Subcutaneous abdominal adipose tissue (tissue), 5 donors: Measurements from ENCODE around the gene SLC2A10.

Experiments
- H3K27ac ChIP-seq: one replicate; pipeline ENCODE4 v1.7.0; 2013; ENCODE audit warnings: low read depth, mild to moderate bottlenecking, inconsistent platforms, low read length, moderate library complexity
- H3K27me3 ChIP-seq, 5 donors: one replicate each; pipeline ENCODE4 v1.7.0; 2013; ENCODE audit warnings: low read length in 5 of 5, inconsistent platforms in 1 of 5; ENCODE audit not compliant: control insufficient read depth in 5 of 5, insufficient read depth in 4 of 5
- H3K36me3 ChIP-seq, 5 donors: one replicate each; pipeline ENCODE4 v1.7.0; 2013; ENCODE audit warnings: low read length in 5 of 5; ENCODE audit not compliant: control insufficient read depth in 5 of 5, insufficient read depth in 5 of 5
- H3K4me1 ChIP-seq, 5 donors: one replicate each; pipeline ENCODE4 v1.7.0; 2013; ENCODE audit warnings: low read length in 5 of 5, mild to moderate bottlenecking in 3 of 5, moderate library complexity in 1 of 5; ENCODE audit not compliant: control insufficient read depth in 5 of 5, insufficient read depth in 5 of 5
- H3K4me3 ChIP-seq, 5 donors: one replicate each; pipeline ENCODE4 v1.7.0; 2013; ENCODE audit warnings: low read length in 5 of 5, low read depth in 1 of 5
- H3K9ac ChIP-seq, 5 donors: one replicate each; pipeline ENCODE4 v1.7.0; 2013; ENCODE audit warnings: low read length in 5 of 5, mild to moderate bottlenecking in 4 of 5, moderate library complexity in 3 of 5
- H3K9me3 ChIP-seq, 5 donors: one replicate each; pipeline ENCODE4 v1.7.0; 2013; ENCODE audit warnings: low read length in 5 of 5; ENCODE audit not compliant: control insufficient read depth in 5 of 5
- donor health status: healthy.
- donor health status: healthy.
- donor health status: healthy.
- donor health status: healthy.
- donor health status: healthy.

Gene SLC2A10

DNA sequence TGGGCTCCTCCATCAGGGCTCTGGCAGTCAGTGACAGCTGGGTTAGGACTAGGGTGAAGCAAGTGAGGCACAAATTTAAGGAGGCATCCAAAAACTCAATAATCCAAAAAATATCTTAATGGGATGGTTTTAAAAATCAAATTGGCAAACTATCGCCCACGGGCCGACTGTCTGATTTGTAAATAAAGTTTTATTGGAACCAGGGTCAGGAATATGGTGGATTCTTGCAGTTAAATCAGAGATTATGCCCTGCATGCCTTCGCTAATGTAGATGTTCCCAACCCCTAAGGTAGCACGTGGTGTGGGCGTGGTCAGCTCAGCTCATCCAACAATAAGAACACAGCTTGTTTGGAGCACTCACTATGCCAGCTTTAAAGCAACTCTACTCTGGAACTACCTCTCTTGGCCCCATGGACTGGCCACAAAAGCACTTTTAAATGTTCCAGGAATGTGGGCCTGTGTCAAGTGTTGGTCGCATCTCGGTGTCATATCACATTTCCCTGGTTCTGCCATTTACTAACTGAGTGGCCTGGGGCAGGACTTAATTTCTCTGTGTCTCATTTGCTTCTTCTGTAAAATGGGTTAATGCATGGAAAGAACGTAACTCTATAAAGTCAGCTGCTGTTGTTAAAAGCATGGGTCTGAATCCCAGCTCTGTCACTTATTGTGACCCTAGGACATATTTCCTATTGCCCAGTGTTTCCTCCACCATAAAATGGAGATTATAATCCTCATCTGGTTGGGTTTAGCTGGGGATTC is 27.2 kb upstream of the SLC2A10 start:
- no peak overlapping the region for H3K4me3 ChIP-seq
- H3K9me3 ChIP-seq, result no peaks in the 10 kb centered on the region
- no peak overlapping the region for H3K27ac ChIP-seq
- peaks cover 4 to 29% (median 25%) of the 10 kb centered on the region in 5 donors for H3K4me1 ChIP-seq
- H3K9ac ChIP-seq, result peak overlapping the region in 1 of 5 donors; percentile 26
- H3K36me3 ChIP-seq, result peaks cover 5 to 16% (median 11%) of the 10 kb centered on the region in 5 donors
- no peaks in the 10 kb centered on the region for H3K27me3 ChIP-seq

DNA sequence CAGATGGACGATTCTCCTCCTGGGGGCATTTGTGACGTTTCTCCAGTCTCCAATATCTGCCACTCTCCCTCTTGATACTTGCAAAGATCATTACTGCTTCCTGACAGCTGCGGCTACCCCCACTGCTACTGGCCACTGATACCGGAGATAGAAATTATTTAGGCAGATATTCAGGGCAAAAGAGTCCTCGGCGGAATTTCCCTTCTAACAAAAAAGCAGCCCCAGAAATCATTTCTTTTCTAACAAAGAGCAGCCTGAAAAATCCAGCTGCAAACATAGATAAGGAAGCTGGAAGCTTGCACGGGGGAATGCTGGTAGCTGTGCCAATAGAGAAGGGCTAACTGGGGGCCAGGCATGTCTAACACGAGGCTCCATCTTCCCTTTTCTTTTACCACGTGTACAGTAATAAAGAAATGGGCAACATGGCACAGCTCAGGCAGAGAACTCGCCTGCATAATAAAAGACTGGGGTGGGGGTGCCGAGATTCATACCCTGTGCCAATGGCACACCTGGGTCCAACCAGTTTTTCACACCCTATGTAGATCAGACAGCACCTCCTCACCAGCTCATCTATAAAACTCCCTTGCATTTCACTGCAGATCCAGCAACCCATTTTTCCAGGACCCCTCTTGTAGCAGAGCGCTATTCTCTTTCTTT is 26.3 kb upstream of the SLC2A10 start:
- H3K36me3 ChIP-seq, result peaks cover 5 to 16% (median 11%) of the 10 kb centered on the region in 5 donors
- no peak overlapping the region for H3K27ac ChIP-seq
- peaks cover 7 to 38% (median 33%) of the 10 kb centered on the region in 5 donors for H3K4me1 ChIP-seq
- H3K9ac ChIP-seq, result peak overlapping the region in 3 of 5 donors; percentile 26 to 71 (median 43)
- H3K27me3 ChIP-seq, result no peaks in the 10 kb centered on the region
- no peaks in the 10 kb centered on the region for H3K9me3 ChIP-seq
- peak overlapping the region; percentile 53 to 70 (median 60) for H3K4me3 ChIP-seq

DNA sequence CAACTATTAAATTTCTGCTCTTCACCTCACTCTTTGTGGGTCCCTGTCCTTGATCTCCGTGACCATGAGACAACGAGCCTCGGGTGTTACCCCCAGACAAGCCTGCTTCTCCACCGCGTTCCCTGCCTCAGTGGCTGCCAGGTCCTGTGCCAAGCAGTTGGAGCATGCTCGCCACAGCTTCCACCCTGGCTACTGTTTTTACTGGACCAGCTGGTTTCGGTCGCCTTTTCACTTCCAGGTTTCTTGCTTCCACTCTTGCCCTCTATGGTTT is 25.8 kb upstream of the SLC2A10 start:
- no peak overlapping the region for H3K27ac ChIP-seq
- H3K9ac ChIP-seq, result peak overlapping the region in 4 of 5 donors; percentile 41 to 71 (median 50)
- H3K4me1 ChIP-seq, result peaks cover 9 to 42% (median 38%) of the 10 kb centered on the region in 5 donors
- no peaks in the 10 kb centered on the region for H3K9me3 ChIP-seq
- H3K4me3 ChIP-seq, result peak overlapping the region; percentile 53 to 70 (median 60)
- H3K27me3 ChIP-seq, result no peaks in the 10 kb centered on the region
- peaks cover 5 to 16% (median 11%) of the 10 kb centered on the region in 5 donors for H3K36me3 ChIP-seq

DNA sequence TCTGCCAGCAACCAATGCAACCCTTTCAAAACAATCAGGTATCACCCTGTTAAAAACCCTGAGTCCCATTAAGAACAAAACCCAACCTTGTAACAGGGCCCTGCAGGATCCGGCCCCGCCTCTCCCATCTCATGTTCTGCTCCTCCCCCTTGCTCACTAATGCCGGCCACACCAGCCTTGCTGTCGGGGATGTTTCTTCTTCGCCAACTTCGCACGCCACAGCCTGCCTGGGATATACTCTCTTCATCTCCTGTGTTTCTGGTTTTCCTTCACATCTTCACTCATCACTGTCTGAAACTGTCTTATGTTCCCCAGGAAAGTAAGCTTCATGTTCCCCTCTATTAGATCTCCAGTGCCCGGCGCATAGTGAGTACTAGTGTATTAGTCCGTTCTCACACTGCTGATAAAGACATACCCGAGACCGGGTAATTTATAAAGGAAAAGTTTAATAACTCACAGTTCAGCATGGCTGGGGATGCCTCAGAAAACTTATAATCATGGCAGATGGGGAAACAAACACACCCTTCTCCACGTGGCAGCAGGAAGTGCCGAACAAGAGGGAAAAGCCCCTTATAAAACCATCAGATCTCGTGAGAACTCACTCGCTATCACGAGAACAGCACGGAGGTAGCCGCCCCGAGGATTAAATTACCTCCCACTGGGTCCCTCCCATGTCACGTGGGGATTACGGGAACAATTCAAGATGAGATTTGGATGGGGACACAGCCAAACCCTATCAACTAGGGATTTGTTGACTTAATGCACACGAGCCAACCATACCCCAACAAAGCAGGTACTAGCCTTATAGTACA is 25.3 kb upstream of the SLC2A10 start:
- Histone ChIP-seq H3K36me3 (peaks cover 5 to 16% (median 11%) of the 10 kb centered on the region in 5 donors), H3K9me3 (no peaks in the 10 kb centered on the region), H3K27me3 (no peaks in the 10 kb centered on the region), H3K4me3 (peak overlapping the region; percentile 53 to 70 (median 60)), H3K4me1 (peaks cover 9 to 45% (median 40%) of the 10 kb centered on the region in 5 donors), H3K27ac (peak overlapping the region; percentile 54), H3K9ac (peak overlapping the region; percentile 41 to 71 (median 56))

DNA sequence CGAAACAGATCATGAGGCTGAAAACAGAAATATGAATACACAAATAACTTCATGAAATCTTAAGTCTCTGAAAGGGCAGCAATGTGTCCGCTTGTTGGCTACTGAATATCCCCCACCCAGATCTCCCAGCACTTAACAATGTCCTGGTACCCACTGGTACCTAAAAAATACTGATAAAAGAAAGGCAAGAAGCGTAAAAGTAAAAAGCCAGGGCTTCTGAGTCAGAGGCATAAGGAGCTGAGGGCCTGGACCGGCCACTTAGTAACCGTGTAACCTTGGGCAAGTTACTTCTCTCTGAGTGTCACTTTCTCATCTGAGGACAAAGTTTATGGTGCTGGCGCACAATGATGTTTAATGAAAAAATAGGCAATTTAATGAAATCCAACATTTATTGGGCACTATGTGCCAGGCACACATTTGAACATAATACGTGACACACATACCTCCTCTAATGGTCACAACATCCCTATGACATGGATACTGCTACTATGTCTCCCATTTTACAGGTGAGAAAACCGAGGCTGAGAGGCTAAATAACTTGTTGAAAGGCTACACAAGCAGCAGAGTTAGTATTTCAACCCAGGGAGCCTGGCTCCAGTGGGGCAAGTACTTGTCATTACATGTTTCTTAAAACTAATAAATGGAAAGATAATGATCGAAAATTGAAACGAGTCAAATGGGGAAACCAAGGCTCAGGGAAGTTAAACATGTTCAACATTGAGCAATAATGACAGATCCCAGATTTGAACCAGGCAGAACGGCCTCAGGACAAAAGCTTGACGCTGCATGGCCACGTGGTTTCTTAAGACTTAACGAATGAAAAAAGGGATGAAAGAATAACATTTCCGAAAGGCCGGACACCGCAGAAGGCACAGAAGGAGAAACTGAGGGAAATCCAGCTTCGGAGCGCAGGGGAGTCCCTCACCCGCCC is 21.0 kb upstream of the SLC2A10 start:
- Histone ChIP-seq H3K9ac (peak overlapping the region; percentile 86 to 97 (median 96)), H3K27ac (peak overlapping the region; percentile 89), H3K9me3 (no peaks in the 10 kb centered on the region), H3K4me3 (peak overlapping the region; percentile 80 to 87 (median 85)), H3K4me1 (peaks cover 9 to 33% (median 30%) of the 10 kb centered on the region in 5 donors), H3K36me3 (peaks cover 5 to 11% (median 7%) of the 10 kb centered on the region in 5 donors), H3K27me3 (no peaks in the 10 kb centered on the region)

DNA sequence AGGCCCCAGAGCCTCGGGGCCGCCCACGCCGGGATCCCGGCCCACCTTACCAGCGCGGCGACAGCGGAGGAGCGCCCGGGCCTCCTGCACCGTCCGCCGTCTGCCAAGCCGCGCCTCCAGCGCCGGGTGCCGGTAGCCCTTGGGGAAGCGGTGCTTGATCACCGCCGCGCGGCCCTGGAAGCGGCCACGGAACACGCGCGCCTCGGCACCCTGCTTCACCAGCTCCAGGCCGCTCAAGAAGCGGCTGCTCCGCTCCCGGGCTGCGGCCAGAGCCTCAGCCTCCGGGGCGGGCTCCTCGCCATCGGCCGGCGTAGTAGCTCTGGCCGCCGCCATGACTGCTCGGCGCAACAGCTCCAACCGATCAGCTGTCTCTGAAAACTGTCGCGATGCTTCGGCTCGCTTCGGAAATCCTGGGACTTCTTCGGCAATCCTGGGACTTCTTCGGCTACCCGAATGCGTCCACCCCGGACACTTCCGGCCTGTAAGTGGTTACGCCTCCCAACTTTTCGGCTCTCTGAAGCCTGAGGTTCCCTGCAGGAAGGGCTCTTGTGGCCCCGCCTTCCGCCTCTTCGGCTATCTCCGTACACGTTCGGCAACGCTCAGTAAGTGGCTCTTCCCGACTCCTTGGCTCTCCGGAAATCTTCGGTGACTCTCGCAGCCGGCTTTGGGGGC is 20.2 kb upstream of the SLC2A10 start, which contains the start of gene TP53RK:
Gene TP53RK (minus strand): TSS at position 363 of the 672 bp plus-strand sequence. CDS start 30 bp downstream, at position 333.
- Histone ChIP-seq H3K9me3 (no peaks in the 10 kb centered on the region), H3K4me3 (peak within 1 kb of the TSS; percentile 80 to 87 (median 85)), H3K4me1 (peaks cover 5 to 25% (median 22%) of the 10 kb centered on the region in 5 donors), H3K27ac (peak within 1 kb of the TSS; percentile 89), H3K27me3 (no peaks in the 10 kb centered on the region), H3K9ac (peak within 1 kb of the TSS; percentile 86 to 97 (median 96)), H3K36me3 (peaks cover 5 to 11% (median 7%) of the 10 kb centered on the region in 5 donors)

DNA sequence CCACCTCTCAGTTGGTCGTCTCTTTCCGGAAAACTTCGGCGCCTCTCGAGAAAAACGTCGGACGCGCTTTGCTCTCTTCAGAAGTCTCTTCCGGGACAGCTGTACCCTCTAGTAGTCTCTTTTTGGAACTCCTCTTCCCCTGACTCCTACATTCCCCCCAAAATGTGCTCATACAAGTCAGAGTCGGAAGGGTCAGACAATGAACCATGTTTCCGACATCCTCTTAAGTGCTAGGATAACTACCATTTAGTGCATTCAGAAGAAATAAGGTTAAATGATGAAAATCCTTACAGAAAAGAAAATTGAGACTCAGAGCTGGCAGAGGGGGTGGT is 19.7 kb upstream of the SLC2A10 start:
- H3K36me3 ChIP-seq, result peaks cover 5 to 11% (median 7%) of the 10 kb centered on the region in 5 donors
- H3K27ac ChIP-seq, result peak overlapping the region; percentile 89
- H3K9me3 ChIP-seq, result no peaks in the 10 kb centered on the region
- H3K9ac ChIP-seq, result peak overlapping the region; percentile 59 to 96 (median 86)
- no peaks in the 10 kb centered on the region for H3K27me3 ChIP-seq
- peak overlapping the region; percentile 65 to 86 (median 82) for H3K4me3 ChIP-seq
- H3K4me1 ChIP-seq, result peaks cover 5 to 21% (median 20%) of the 10 kb centered on the region in 5 donors

DNA sequence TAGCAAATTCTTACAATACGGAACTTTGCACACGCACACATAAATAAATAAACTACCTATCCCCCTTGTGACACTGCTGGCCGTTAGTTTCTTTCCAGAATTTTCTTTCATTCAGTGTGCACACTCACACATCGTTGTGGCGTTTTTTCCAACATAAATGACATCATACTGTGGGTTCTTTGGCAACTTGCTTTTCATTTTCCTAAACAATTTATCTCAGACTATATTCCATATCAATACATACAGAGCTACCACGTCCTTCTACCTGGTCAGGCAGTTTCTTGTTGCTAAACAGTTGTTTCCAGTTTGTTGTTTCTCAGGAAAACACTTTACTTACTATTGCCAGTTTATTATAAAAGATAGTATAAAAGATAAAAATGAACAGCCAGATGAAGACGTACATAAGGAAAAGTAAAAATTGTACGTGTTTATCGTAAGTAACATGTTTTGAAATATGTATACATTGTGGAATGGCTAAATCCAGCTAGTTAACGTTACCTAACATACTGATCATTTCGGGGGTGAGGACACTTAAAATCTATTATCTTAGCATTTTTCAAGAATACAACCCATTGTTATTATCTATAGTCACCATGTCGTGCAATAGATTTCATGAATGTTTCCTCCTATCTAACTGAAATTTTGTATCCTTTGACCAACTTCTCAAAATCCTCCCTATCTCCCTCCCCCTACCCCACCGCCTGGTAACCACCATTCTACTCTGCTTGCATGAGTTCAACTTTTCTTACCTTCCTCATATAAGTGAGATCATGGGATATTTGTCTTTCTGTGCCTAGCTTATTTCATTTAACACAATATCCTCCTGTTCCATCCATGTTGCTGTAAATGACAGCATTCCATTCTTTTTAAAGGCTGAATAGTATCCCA is 19.0 kb upstream of the SLC2A10 start:
- H3K4me3 ChIP-seq, result peak overlapping the region; percentile 22 to 85 (median 65)
- H3K9me3 ChIP-seq, result no peaks in the 10 kb centered on the region
- H3K9ac ChIP-seq, result peak overlapping the region in 4 of 5 donors; percentile 59 to 96 (median 84)
- peak overlapping the region; percentile 89 for H3K27ac ChIP-seq
- peaks cover 5 to 11% (median 7%) of the 10 kb centered on the region in 5 donors for H3K36me3 ChIP-seq
- H3K4me1 ChIP-seq, result peaks cover 5 to 21% (median 19%) of the 10 kb centered on the region in 5 donors
- no peaks in the 10 kb centered on the region for H3K27me3 ChIP-seq
